HPDE6-E6E7 (cell line): ENCODE data around the gene PTPMT1.
"Not testable (repeated sequence)": the region's sequence is repeated elsewhere in the genome, so short reads cannot be mapped to it uniquely, and the experiment has no call there.

Experiments
- DNase-seq: peaks from one replicate; pipeline ENCODE4 v3.0.0; 2011; ENCODE audit warnings: missing footprints; ENCODE audit errors: extremely low spot score

The PTPMT1 gene

DNA sequence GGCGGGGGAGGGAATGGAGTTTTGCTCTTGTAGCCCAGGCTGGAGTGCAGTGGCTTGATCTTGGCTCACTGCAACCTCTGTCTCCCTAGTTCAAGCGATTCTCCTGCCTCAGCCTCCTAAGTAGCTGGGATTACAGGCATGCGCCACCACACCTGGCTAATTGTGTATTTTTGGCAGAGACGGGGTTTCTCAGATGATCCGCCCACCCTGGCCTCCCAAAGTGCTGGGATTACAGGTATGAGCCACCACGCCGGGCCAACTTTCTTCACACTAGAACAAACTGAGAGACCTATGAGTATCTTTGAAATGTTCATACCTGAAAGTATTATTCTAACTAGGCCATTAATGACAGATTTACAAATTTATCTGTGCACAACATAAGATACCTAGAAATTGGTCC lies 19.1 kb upstream of the PTPMT1 start:
- DNase-seq = not testable (repeated sequence)

GRCh38 chr11:47550288-47551047 lies 14.9 kb upstream of the PTPMT1 start:
- no peak for DNase-seq

DNA sequence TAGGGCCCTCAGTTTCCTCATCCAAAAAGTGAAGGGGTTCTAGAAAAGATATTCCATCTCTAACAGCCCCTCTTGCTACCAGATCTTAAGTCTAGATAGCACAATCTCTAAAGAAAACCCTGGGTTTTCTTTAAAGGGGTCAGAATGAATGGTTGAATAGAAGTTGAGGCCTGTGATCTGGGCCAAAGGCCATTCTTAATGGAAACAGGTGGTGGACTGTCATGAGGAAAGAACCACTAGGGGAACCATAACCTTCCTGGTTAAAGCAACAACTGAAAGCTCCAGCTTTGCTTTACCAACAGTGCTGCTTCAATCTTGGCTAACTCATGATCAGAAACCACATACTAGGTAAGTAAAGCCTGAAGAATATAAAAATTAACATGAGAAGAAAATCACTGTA lies 14.3 kb upstream of the PTPMT1 start:
- DNase-seq = peak; percentile 20

DNA sequence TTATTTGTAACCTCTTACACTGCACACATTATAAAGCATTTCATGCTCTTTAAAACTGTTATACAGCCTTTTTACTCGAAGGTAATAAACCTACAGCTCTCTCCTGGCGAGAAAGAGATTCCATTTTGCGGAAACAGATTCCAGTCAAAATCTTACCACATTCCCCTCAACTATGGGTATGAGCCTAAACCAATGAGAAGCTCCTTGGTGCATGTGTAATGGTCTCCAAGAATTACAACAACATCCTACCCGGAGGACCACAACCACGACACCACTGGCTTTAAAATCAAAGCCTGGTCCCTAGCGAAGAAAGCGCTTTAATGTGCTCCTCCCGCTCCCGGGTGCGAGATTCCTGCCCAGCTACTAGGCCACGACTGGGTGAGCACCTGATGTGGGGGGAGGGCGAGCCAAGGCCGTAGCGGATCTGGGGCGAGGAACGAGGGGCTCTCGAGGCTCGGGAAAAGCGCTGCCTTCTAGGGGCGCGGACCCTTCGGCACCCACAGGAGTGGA lies 13.3 kb upstream of the PTPMT1 start:
- DNase-seq = no peak

- DNase-seq = peak; percentile 75
These were observed 12.6 kb upstream of the PTPMT1 start, which contains the start of gene CELF1 for GRCh38 chr11:47552566-47553405. CELF1 (minus strand) TSS chr11:47553132; CDS start chr11:47499523, 53,609 bp downstream.

DNA sequence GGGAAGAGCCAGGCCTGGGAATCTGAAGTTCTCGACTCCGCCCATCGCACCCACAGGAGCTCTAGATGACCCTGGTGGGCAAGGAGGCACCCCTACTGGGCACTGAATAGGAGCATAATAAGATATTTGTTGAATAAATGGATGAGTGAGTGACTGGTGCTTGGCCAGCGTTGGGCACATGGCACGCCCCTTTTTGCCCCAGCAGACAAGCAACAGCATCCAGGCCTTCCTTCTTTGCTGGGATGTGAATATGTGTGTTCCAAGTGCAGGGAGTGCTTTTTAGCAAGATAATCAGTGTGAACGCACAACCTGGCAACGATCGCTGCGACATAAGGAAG lies 12.0 kb upstream of the PTPMT1 start:
- DNase-seq = no peak

- not testable (repeated sequence) for DNase-seq
These were observed 8.4 kb upstream of the PTPMT1 start for GRCh38 chr11:47557004-47557403.

GRCh38 chr11:47558695-47559094 lies 6.7 kb upstream of the PTPMT1 start:
- no peak for DNase-seq

DNA sequence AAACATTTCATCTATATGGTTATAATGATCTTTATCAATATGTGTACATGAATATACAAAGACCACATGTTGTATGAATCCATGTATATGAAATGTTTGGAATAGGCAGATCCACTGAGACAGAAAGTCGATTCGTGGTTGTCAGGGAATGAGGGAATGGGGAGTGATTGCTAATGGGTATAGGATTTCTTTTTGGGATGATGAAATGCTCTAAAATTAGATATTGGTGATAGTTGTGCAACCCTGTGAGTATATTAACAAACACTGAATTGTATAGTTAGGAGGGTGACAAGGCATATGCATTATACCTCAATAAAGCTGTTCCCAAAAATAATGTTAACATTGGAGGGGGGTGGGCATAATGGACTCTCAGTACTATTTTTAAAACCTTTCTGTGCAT lies 5.0 kb upstream of the PTPMT1 start:
- no peak for DNase-seq

DNA sequence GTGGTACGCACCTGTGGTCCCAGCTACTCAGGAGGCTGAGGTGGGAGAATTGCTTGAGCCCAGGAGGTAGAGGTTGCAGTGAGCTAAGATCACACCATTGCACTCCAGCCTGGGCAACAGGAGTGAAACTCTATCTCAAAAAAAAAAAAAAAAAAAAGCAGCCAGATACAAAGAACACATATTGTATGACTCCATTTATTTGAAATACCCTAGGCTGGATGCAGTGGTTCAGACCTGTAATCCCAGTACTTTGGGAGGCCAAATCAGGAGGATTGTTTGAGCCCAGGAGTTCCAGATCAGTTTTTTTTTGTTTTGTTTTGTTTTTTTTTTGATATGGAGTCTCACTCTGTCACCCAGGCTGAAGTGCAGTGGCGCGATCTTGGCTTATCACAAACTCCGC lies 3.0 kb upstream of the PTPMT1 start:
- not testable (repeated sequence) for DNase-seq

DNA sequence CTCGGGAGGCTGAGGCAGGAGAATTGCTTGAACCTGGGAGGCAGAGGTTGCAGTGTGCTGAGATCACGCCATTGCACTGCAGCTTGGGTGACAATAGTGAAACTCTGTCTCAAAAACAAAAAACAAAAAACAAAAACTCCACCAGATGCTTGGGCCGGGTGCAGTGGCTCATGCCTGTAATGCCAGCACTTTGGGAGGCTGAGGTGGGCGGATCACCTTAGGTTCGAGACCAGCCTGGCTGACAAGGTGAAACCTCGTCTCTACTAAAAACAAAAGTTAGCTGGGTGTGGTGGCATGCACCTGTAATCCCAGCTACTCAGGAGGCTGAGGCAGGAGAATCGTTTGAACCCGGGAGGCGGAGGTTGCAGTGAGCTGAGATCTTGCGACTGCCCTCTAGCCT lies 1.0 kb upstream of the PTPMT1 start:
- not testable (repeated sequence) for DNase-seq

- no peak for DNase-seq
These were observed 463 bp upstream of the PTPMT1 start for GRCh38 chr11:47564933-47565339.

GRCh38 chr11:47566149-47566698 lies 825 bp downstream of the PTPMT1 start:
- DNase-seq = no peak

DNA sequence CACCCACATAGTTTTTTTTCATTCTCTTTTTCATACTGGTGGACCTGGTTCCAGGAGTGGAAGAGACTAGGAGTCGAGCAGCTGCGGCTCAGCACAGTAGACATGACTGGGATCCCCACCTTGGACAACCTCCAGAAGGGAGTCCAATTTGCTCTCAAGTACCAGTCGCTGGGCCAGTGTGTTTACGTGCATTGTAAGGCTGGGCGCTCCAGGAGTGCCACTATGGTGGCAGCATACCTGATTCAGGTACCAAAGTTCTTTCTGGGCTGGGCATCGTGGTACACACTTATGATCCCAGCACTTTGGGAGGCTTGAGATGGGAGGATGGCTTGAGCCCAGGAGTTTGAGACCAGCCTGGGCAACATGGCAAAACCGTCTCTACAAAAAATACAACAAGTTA lies 4.2 kb downstream of the PTPMT1 start:
- DNase-seq = no peak

- DNase-seq = no peak
These were observed 5.4 kb downstream of the PTPMT1 start for GRCh38 chr11:47570651-47571356.

DNA sequence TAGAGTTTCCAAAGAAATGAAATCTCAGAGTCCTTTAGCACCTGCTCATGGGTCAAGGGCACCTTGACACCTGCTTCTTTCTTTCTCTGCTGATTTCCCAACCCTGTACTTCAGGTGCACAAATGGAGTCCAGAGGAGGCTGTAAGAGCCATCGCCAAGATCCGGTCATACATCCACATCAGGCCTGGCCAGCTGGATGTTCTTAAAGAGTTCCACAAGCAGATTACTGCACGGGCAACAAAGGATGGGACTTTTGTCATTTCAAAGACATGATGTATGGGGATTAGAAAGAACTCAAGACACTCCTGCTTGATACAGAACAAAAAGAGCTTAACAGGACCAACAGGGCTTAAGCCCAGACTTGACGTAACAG lies 5.9 kb downstream of the PTPMT1 start:
- no peak for DNase-seq

- DNase-seq = no peak
These were observed 6.5 kb downstream of the PTPMT1 start for GRCh38 chr11:47571895-47572294.

DNA sequence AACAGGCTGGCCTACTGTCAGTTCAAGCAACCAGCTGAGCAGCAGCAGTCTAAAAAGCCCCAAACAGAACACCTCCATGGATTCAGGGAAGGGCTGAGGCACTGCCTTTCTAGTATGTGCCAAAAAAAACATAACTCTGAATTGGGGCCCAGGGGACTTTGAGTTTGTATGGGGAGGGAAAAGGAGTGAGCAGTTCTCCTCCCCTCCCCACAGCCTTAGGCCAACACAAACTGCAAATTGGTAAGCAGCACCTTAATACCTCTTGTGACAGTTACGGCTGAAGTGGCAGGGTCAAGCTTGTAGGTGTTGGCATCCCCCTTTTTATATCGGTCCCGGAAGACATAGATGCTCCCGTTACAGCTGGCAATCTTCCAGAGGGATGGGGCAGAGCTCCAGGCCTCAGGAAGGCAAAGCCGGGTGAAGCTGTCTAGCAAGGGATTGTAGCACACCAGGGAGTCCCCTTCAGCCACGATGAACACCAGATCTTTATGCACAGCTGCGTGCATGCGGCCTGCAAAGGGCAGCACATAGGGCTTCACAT lies 7.4 kb downstream of the PTPMT1 start:
- DNase-seq = no peak

- DNase-seq = no peak
These were observed 7.9 kb downstream of the PTPMT1 start for GRCh38 chr11:47573321-47573720.

DNA sequence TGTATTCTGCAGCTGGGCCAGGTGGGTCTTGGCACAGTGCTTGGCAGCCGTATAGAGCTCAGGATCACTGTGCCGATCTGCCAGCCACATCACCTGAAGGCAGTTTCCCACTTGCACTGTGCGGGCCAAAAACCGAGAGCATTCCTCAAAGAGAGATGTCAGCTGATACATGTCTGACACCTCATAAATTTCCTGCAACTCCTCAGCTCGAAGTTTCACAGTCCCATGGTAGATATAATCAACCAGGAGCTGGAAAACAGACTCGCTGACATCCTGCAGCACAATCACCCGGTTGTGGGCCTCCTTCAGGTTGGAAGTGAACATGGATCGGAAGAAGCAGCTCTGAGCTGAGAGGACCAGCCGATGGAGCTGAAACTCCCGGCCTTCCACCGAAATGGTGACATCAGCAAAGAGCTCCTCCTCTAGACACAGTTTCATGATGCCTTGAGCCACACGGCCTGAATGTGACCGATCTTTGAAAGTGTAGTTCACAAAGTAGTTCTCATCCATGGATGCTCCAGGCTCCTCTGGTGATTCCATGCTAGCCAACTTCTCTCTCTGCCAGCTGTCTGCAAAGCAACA lies 12.2 kb downstream of the PTPMT1 start:
- DNase-seq = no peak
